GM12878 (cell line): Measurements from ENCODE around the gene KIAA1671. TPM values are rescaled to one million over a fixed set of nuclear protein-coding genes. Genes with fewer than 3 reads are reported as not detected.

Source experiments
- ATAC-seq: fragments of 200-7000 bp; cut with Tn5 transposase; 3 replicates; pipeline ENCODE4 v1.9.1; 2020; ENCODE audit warnings: mild to moderate bottlenecking, moderate library complexity
- BruUV-seq: library from RNA; stranded (reverse); fragments of 400-500 nt; replicated peaks from 2 replicates; lab custom pipeline; 2021; lab: Mats Ljungman, UMichigan
- CTCF ChIA-PET: fragments of 300-600 bp; sonication (Branson Sonifier 250); formaldehyde crosslinking; extraction: SDS; loops from one replicate; lab custom pipeline; 2021; ENCODE audit warnings: inconsistent platforms; lab: Yijun Ruan, JAX
- POLR2A ChIA-PET: fragments of 350-600 bp; formaldehyde crosslinking; extraction: SDS; loops from one replicate; lab custom pipeline; 2021; ENCODE audit warnings: inconsistent platforms; lab: Charles Lee
- RAD21 ChIA-PET: fragments of 300-600 bp; sonication (Branson Sonifier 250); formaldehyde crosslinking; loops from one replicate; lab custom pipeline; 2023; ENCODE audit warnings: antibody characterized with exemption; ENCODE audit not compliant: unreplicated experiment; lab: Charles Lee
- SMC1A ChIA-PET: fragments of 300-600 bp; sonication (Branson Sonifier 250); formaldehyde crosslinking; loops from one replicate; lab custom pipeline; 2023; ENCODE audit not compliant: unreplicated experiment, uncharacterized antibody; lab: Charles Lee
- DNase-seq: peaks from one replicate; pipeline ENCODE4 v3.0.0-alpha.2; 2011; ENCODE audit warnings: low read depth, low spot score
- FAIRE-seq: peaks from 3 replicates; lab custom pipeline; 2011; peaks lifted over from hg19 to GRCh38; lab: Jason Lieb, UNC
- H2AFZ ChIP-seq: 2 replicates; pipeline ENCODE4 v1.6.0; 2011; ENCODE audit warnings: low read depth, low read length, control low read depth; ENCODE audit not compliant: control insufficient read depth
- H3K27ac ChIP-seq: 2 replicates; pipeline ENCODE4 v1.5.1; 2011; ENCODE audit warnings: control low read depth; ENCODE audit not compliant: control insufficient read depth, insufficient read depth
- H3K27me3 ChIP-seq, 2 experiments: replicated peaks in 1 of 2; 2 replicates each; pipeline versions ENCODE4 v1.6.0 to v1.6.1; 2011; ENCODE audit warnings: low read length in 1 of 2; ENCODE audit not compliant: control insufficient read depth in 2 of 2, insufficient read depth in 2 of 2
- H3K36me3 ChIP-seq, 2 experiments: 2 replicates each; pipeline ENCODE4 v1.5.1; 2011; ENCODE audit warnings: low read length in 1 of 2; ENCODE audit not compliant: control insufficient read depth in 2 of 2, insufficient read depth in 2 of 2
- H3K4me1 ChIP-seq: 2 replicates; pipeline ENCODE4 v1.6.1; 2011; ENCODE audit warnings: mild to moderate bottlenecking, low read length, moderate library complexity, mixed read lengths; ENCODE audit not compliant: control insufficient read depth, insufficient read depth
- H3K4me2 ChIP-seq: 2 replicates; pipeline ENCODE4 v1.6.0; 2011; ENCODE audit warnings: control low read depth; ENCODE audit not compliant: control insufficient read depth, insufficient read depth
- H3K4me3 ChIP-seq: fragments of 200-600 bp; sonication (generic); 2 replicates; pipeline ENCODE4 v1.5.1; 2016
- H3K79me2 ChIP-seq: 2 replicates; pipeline ENCODE4 v1.6.0; 2011; ENCODE audit warnings: low read length; ENCODE audit not compliant: control insufficient read depth, insufficient read depth
- H3K9ac ChIP-seq: 2 replicates; pipeline ENCODE4 v1.8.0; 2011; ENCODE audit warnings: low read length, control low read depth, mixed read lengths; ENCODE audit not compliant: control insufficient read depth, insufficient read depth
- H3K9me3 ChIP-seq: replicated peaks from 3 replicates; pipeline ENCODE4 v1.5.1; 2011; ENCODE audit warnings: mild to moderate bottlenecking, low read length; ENCODE audit not compliant: control insufficient read depth, insufficient read depth
- H4K20me1 ChIP-seq: 2 replicates; pipeline ENCODE4 v1.6.0; 2011; ENCODE audit not compliant: control insufficient read depth, insufficient read depth
- CBX3 ChIP-seq: fragments of 200-600 bp; sonication (generic); IDR thresholded peaks from 2 replicates; pipeline ENCODE4 v1.6.1; 2016; ENCODE audit warnings: low read depth, borderline replicate concordance
- JUNB ChIP-seq: IDR thresholded peaks from 2 replicates; pipeline ENCODE4 v1.6.1; 2016; ENCODE audit warnings: antibody characterized with exemption, mild to moderate bottlenecking
- KDM1A ChIP-seq: fragments of 200-600 bp; sonication (generic); IDR thresholded peaks from 2 replicates; pipeline ENCODE4 v1.6.1; 2016; ENCODE audit warnings: borderline replicate concordance
- NFIC ChIP-seq: IDR thresholded peaks from 2 replicates; pipeline ENCODE4 v1.6.1; 2012; ENCODE audit warnings: low read depth, mild to moderate bottlenecking, inconsistent platforms, low read length, moderate library complexity
- NFXL1 ChIP-seq: fragments of 450-650 bp; IDR thresholded peaks from 2 replicates; pipeline ENCODE4 v1.6.1; 2017; ENCODE audit warnings: antibody characterized with exemption, mild to moderate bottlenecking, borderline replicate concordance
- NKRF ChIP-seq: fragments of 450-650 bp; conservative IDR thresholded peaks from 2 replicates; pipeline ENCODE4 v1.6.1; 2017; ENCODE audit warnings: mild to moderate bottlenecking, moderate library complexity
- NRF1 ChIP-seq: conservative IDR thresholded peaks from 2 replicates; pipeline ENCODE4 v1.6.1; 2011; ENCODE audit warnings: mild to moderate bottlenecking, low read depth, low read length, improper control_type of control experiment
- PAX5 ChIP-seq: IDR thresholded peaks from 2 replicates; pipeline ENCODE4 v1.6.1; 2011; ENCODE audit warnings: low read depth, low read length, borderline replicate concordance
- RAD51 ChIP-seq: fragments of 450-650 bp; IDR thresholded peaks from 2 replicates; pipeline ENCODE4 v1.6.1; 2016; ENCODE audit warnings: moderate library complexity, mild to moderate bottlenecking, inconsistent platforms
- RBBP5 ChIP-seq: fragments of 200-600 bp; sonication (generic); conservative IDR thresholded peaks from 2 replicates; pipeline ENCODE4 v1.6.1; 2016
- ZZZ3 ChIP-seq: IDR thresholded peaks from 2 replicates; pipeline ENCODE4 v1.6.1; 2011; ENCODE audit warnings: low read depth; ENCODE audit not compliant: control insufficient read depth, insufficient read length
- WGBS: methylation state at CpG from one replicate; pipeline ENCODE4 v1.1.6; 2016; ENCODE audit warnings: low lambda C conversion rate; ENCODE audit not compliant: insufficient replicate concordance, insufficient coverage; ENCODE audit errors: missing lambda C conversion rate; 5-methylcytosine and 5-hydroxymethylcytosine counted together
- in situ Hi-C: fragments of 300-500 bp; cut with MboI; formaldehyde crosslinking; loops from 9 replicates; pipeline ENCODE4 v1.14.3; 2018; ENCODE audit warnings: mixed read lengths
- intact Hi-C: fragments of 100-400 bp; cut with micrococcal nuclease; formaldehyde crosslinking; loops from one replicate; pipeline ENCODE4 v1.14.2; 2022; ENCODE audit not compliant: unreplicated experiment
- polyA plus RNA-seq, 11 experiments: library from polyadenylated mRNA; depleted of rRNA in 4 of 11; unstranded in 6 of 11; stranded (reverse) in 5 of 11; fragments of >200 nt; fragmentation: Nextera tagmentation in 4 of 11; fragmentation: Illumina TruSeq in 1 of 11; extraction: Ambion mirVana in 4 of 11; extraction: Trizol in 1 of 11; gene quantifications; 1 replicate in 1 of 11; 2 replicates in 10 of 11; pipeline versions ENCODE4 v1.2.1 to v1.2.3, GENCODE V29; 2011 to 2016; ENCODE audit warnings: inconsistent platforms in 2 of 11, missing spikeins in 2 of 11, low read depth in 1 of 11
- total RNA-seq, 4 experiments: library from RNA; depleted of rRNA in 3 of 4; stranded (reverse); fragments of >200 nt in 3 of 4; fragmentation: Illumina TruSeq in 1 of 4; extraction: Trizol in 1 of 4; gene quantifications; 2 replicates each; pipeline versions ENCODE4 v1.2.1 to v1.2.3, GENCODE V29; 2013 to 2021
- TF ChIP-seq, protein P1 (sequence below): fragments of 450-650 bp; IDR thresholded peaks from 2 replicates; pipeline ENCODE4 v1.6.1; 2016; ENCODE audit warnings: mild to moderate bottlenecking, moderate library complexity, borderline replicate concordance
- TF ChIP-seq, protein P2 (sequence below): IDR thresholded peaks from 2 replicates; pipeline ENCODE4 v1.6.1; 2011; ENCODE audit warnings: mild to moderate bottlenecking, low read depth, low read length, moderate library complexity; ENCODE audit not compliant: insufficient replicate concordance

KIAA1671 gene
- total and polyA plus RNA-seq, 10 of the 15 experiments (the other 5 are each of a cell fraction or from before 2014, with no cell fraction given): 0.05 to 2.7 (median 0.33) TPM

DNA sequence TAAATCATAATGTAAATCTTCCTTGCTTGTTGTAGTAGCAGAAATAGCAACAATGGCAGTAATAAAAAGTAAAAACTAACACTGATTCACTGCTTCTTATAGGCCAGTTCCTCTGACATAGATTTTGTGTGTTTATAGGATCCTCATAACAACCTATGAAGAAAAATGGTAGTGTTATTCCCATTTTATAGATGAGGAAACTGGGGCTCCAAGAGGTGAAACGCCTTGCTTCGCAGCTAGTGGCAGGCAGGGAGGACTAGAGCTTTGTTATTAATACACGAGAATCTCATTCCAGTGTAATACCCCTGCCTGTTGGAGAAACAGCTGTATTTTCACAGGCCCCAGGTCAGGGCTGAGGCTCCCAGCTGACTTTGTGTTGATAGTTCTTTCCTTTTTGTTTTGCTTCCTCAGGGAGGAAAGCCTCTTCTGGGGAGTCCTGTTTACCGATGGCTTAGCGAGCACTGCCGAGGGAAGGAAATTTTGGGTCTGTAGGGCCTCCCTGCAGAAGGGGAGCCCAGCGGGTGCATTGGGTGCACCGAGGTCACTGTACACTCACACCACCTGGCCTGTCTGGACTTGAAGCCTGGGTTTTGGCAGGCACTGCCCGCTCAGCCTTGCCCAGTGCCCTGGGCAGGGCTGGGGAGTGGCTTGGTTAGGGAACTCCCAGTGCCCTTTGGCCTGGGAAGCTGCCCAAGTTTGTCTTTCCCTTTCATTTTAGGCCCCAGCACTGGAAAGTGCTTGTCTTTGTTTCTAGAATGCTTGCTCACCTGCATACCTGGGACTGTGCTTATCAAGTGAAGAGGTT is 13.5 kb downstream of the KIAA1671 start (continued):
- TF ChIP-seq KDM1A: no peak

DNA sequence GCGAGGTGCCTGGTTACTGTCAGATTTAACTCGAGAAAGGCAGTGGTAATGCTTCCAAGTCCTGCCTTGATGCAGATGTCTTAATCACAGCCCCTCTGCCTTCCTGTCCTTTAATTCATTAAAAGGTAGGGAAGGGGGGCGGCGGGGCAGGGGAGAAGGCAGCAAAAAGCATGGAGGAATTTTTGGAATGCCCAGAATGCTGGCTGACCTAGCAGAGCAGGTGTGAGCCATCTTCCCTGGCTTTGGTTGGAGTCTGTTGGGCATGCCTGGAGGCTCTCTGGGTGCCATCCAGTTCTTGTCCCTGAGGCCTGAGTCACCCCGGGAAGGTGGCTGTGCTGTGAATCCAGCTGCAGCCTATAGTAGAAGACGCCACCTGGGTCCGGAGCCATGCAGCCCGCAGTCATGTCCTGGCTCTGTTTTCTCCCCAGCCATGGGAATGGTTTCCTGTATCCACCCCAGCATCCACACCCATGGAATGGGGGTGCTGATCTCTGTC is 15.6 kb downstream of the KIAA1671 start:
- Histone ChIP-seq H3K4me1 (no peaks in the 10 kb centered on the region), H3K79me2 (no peaks in the 10 kb centered on the region), H4K20me1 (no peaks in the 10 kb centered on the region), H3K27me3 (no peaks in the 10 kb centered on the region; a peak in 1 of 4 replicates), H3K27ac (no peak overlapping the region)
- ATAC-seq (no peak), FAIRE-seq (no peak)
- WGBS: 27% methylated on average over 8 of the region's 8 CpGs
- in situ Hi-C loops: no loop called here
- POLR2A ChIA-PET: no interaction called here
- SMC1A ChIA-PET: no interaction called here
- intact Hi-C loops: no loop called here
- no peak for TF ChIP-seq RAD51
- TF ChIP-seq, protein P1, sequence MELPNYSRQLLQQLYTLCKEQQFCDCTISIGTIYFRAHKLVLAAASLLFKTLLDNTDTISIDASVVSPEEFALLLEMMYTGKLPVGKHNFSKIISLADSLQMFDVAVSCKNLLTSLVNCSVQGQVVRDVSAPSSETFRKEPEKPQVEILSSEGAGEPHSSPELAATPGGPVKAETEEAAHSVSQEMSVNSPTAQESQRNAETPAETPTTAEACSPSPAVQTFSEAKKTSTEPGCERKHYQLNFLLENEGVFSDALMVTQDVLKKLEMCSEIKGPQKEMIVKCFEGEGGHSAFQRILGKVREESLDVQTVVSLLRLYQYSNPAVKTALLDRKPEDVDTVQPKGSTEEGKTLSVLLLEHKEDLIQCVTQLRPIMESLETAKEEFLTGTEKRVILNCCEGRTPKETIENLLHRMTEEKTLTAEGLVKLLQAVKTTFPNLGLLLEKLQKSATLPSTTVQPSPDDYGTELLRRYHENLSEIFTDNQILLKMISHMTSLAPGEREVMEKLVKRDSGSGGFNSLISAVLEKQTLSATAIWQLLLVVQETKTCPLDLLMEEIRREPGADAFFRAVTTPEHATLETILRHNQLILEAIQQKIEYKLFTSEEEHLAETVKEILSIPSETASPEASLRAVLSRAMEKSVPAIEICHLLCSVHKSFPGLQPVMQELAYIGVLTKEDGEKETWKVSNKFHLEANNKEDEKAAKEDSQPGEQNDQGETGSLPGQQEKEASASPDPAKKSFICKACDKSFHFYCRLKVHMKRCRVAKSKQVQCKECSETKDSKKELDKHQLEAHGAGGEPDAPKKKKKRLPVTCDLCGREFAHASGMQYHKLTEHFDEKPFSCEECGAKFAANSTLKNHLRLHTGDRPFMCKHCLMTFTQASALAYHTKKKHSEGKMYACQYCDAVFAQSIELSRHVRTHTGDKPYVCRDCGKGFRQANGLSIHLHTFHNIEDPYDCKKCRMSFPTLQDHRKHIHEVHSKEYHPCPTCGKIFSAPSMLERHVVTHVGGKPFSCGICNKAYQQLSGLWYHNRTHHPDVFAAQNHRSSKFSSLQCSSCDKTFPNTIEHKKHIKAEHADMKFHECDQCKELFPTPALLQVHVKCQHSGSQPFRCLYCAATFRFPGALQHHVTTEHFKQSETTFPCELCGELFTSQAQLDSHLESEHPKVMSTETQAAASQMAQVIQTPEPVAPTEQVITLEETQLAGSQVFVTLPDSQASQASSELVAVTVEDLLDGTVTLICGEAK: no peak
- no peak for TF ChIP-seq CBX3
- no peak for TF ChIP-seq NKRF
- no peak for TF ChIP-seq PAX5
- TF ChIP-seq, protein P2, sequence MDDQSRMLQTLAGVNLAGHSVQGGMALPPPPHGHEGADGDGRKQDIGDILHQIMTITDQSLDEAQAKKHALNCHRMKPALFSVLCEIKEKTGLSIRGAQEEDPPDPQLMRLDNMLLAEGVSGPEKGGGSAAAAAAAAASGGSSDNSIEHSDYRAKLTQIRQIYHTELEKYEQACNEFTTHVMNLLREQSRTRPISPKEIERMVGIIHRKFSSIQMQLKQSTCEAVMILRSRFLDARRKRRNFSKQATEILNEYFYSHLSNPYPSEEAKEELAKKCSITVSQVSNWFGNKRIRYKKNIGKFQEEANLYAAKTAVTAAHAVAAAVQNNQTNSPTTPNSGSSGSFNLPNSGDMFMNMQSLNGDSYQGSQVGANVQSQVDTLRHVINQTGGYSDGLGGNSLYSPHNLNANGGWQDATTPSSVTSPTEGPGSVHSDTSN: no peak
- TF ChIP-seq NFIC: no peak
- TF ChIP-seq NRF1: no peak
- no peak for TF ChIP-seq ZZZ3
- TF ChIP-seq JUNB: no peak
- TF ChIP-seq RBBP5: no peak
- no peak for TF ChIP-seq NFXL1
- TF ChIP-seq, all 136 proteins: peak for 0
- no TSS peak for BruUV-seq
- CTCF ChIA-PET: no interaction called here
- Histone ChIP-seq H2AFZ (no peak overlapping the region), H3K4me2 (no peak overlapping the region), H3K36me3 (no peaks in the 10 kb centered on the region), H3K4me3 (no peak overlapping the region), H3K9me3 (no peaks in the 10 kb centered on the region), H3K9ac (no peak overlapping the region)
- no peak for DNase-seq
- RAD21 ChIA-PET: no interaction called here
